ENCODE data around the gene C19orf38. TPM values are rescaled to one million over a fixed set of nuclear protein-coding genes. Genes with fewer than 3 reads are reported as not detected.
A peak's percentile ranks its signal among the peaks of the same experiment; 100 is the strongest.

Gene C19orf38
- total RNA-seq, 1 experiment from 2014 or later: not detected

DNA sequence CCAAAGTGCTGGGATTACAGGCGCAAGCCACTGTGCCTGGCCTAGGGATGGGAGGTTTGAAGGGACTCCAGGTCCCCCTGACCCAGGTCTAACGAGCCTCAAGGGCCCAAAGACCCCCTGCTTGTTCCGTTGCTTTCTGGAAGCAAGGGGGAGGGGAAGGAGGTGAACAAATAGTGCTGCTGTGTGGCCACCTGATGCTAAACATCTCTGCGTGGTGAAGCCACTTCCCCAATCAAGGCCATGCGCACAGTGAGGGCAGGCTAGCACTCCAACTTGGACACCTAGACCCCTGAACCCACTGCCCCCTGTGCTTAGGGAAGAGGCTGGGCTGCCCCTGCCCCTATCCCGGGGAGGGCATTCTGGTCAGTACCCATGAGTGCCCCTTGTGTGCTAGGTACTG is 47.1 kb downstream of the C19orf38 start:
- H3K9me3 Mint-ChIP-seq (ENCODE audit: low read depth, unreplicated experiment): no peaks in the 10 kb centered on the region

DNA sequence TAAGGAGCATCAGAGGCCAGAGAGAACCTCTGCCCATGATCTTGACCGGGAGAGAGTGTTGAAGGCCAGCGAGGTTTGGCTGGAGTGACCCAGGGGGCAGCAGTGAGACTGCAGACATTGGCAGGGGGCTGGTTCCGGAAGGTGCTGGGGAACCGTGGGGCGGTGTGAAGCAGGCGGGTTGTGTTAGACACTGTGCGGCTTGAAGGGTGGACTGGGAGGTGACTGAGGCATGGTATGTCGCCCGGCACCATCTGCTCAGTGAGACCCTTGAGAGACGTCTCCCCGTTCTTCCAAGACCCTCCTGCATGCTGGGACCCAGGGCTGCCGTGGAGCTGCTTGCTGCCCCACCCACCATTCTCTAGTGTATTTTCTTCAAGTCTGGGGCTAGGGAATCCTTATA is 47.7 kb downstream of the C19orf38 start:
- CTCF ChIA-PET: no interaction called here

More for the DNA sequence above, 47.1 kb downstream of the C19orf38 start:
- CTCF ChIA-PET: no interaction called here
- no peaks in the 10 kb centered on the region for H3K27me3 Mint-ChIP-seq (ENCODE audit: unreplicated experiment)
- H3K36me3 Mint-ChIP-seq (ENCODE audit: insufficient read depth, unreplicated experiment): peaks cover 5% of the 10 kb centered on the region
- peaks cover 25% of the 10 kb centered on the region for H3K4me1 Mint-ChIP-seq (ENCODE audit: low read depth, unreplicated experiment)
- DNase-seq: no peak
- intact Hi-C loops (cut with micrococcal nuclease; ENCODE audit: unreplicated experiment): no loop called here
- no peak overlapping the region for H3K27ac Mint-ChIP-seq (ENCODE audit: unreplicated experiment)
- TF ChIP-seq, protein P1, sequence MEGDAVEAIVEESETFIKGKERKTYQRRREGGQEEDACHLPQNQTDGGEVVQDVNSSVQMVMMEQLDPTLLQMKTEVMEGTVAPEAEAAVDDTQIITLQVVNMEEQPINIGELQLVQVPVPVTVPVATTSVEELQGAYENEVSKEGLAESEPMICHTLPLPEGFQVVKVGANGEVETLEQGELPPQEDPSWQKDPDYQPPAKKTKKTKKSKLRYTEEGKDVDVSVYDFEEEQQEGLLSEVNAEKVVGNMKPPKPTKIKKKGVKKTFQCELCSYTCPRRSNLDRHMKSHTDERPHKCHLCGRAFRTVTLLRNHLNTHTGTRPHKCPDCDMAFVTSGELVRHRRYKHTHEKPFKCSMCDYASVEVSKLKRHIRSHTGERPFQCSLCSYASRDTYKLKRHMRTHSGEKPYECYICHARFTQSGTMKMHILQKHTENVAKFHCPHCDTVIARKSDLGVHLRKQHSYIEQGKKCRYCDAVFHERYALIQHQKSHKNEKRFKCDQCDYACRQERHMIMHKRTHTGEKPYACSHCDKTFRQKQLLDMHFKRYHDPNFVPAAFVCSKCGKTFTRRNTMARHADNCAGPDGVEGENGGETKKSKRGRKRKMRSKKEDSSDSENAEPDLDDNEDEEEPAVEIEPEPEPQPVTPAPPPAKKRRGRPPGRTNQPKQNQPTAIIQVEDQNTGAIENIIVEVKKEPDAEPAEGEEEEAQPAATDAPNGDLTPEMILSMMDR (IDR thresholded peaks at IDR 0.05; ENCODE audit: unreplicated experiment): no peak
- BruUV-seq (replicated peaks): no TSS peak
- no peak overlapping the region for H3K4me3 Mint-ChIP-seq (ENCODE audit: low read depth, unreplicated experiment)

DNA sequence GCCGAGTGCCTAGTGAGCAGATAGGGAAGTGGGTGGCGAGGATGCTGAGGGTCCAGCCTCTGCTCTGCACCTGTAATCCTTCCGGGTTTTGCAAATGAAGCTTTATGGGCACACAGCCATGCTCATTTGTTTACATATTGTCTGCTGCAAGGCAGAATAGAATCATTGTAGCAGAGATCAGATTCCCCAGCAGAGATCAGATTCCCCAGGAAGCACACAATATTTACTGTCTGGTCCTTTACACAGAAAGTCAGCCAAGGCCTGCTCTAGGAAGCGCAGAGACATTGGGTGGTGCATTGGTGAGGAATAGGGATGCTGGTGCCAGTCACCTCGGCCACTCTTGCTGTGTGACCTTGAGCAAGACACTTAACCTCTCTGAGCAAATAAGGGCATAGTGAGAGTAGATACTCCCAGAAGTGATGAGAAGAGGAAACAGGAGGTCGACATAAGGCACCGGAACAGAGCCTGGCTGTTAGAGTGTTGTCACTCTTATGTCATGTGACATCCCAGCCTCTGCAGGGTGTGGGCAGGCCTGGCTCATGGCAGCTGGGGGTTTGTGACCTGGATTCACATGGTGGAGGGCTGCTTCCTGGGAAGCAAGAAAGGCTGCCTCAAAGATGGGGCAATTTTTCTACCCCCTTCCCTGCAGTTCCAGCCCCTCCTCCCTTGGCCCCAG is 48.8 kb downstream of the C19orf38 start:
- DNase-seq: no peak

More for the DNA sequence above, 47.7 kb downstream of the C19orf38 start:
- TF ChIP-seq, protein P1 (IDR thresholded peaks at IDR 0.05; ENCODE audit: unreplicated experiment): no peak
- Mint-ChIP-seq H3K9me3 (ENCODE audit: low read depth, unreplicated experiment) (no peaks in the 10 kb centered on the region), H3K4me1 (ENCODE audit: low read depth, unreplicated experiment) (peaks cover 25% of the 10 kb centered on the region), H3K36me3 (ENCODE audit: insufficient read depth, unreplicated experiment) (peaks cover 5% of the 10 kb centered on the region), H3K4me3 (ENCODE audit: low read depth, unreplicated experiment) (no peak overlapping the region), H3K27me3 (ENCODE audit: unreplicated experiment) (no peaks in the 10 kb centered on the region), H3K27ac (ENCODE audit: unreplicated experiment) (no peak overlapping the region)
- DNase-seq: no peak
- no TSS peak for BruUV-seq (replicated peaks)
- intact Hi-C loops (cut with micrococcal nuclease; ENCODE audit: unreplicated experiment): no loop called here

DNA sequence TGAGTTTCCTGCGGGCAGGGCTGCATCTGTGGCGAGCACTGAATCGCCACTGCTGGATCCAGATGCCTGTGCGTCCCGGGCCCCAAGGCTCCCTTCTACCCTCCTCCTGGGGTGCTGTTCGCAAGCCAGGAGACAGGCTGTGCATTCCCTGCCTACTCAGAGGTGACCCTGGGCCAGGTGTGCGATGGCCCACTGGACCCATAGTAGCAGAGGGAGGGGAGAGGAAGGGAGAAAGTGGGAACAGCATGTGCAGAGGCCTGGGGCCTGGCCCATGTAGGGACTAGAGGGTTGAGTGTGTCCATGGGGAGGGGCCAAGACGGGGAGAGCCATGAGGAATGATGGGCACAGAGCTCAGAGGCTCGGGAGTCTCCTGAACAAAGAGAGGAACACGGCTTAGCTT is 50.4 kb downstream of the C19orf38 start:
- DNase-seq: no peak

More for the DNA sequence above, 48.8 kb downstream of the C19orf38 start:
- H3K27me3 Mint-ChIP-seq (ENCODE audit: unreplicated experiment): no peaks in the 10 kb centered on the region
- CTCF ChIA-PET: no interaction called here
- H3K4me1 Mint-ChIP-seq (ENCODE audit: low read depth, unreplicated experiment): peaks cover 25% of the 10 kb centered on the region
- no peak overlapping the region for H3K4me3 Mint-ChIP-seq (ENCODE audit: low read depth, unreplicated experiment)
- H3K27ac Mint-ChIP-seq (ENCODE audit: unreplicated experiment): peak overlapping the region; percentile 17
- TF ChIP-seq, protein P1 (IDR thresholded peaks at IDR 0.05; ENCODE audit: unreplicated experiment): no peak
- intact Hi-C loops (cut with micrococcal nuclease; ENCODE audit: unreplicated experiment): no loop called here
- peaks cover 5% of the 10 kb centered on the region for H3K36me3 Mint-ChIP-seq (ENCODE audit: insufficient read depth, unreplicated experiment)
- no TSS peak for BruUV-seq (replicated peaks)
- H3K9me3 Mint-ChIP-seq (ENCODE audit: low read depth, unreplicated experiment): no peaks in the 10 kb centered on the region

More for the DNA sequence above, 50.4 kb downstream of the C19orf38 start:
- intact Hi-C loops (cut with micrococcal nuclease; ENCODE audit: unreplicated experiment): no loop called here
- Mint-ChIP-seq H3K9me3 (ENCODE audit: low read depth, unreplicated experiment) (no peaks in the 10 kb centered on the region), H3K27ac (ENCODE audit: unreplicated experiment) (no peak overlapping the region), H3K4me3 (ENCODE audit: low read depth, unreplicated experiment) (no peak overlapping the region), H3K36me3 (ENCODE audit: insufficient read depth, unreplicated experiment) (peaks cover 5% of the 10 kb centered on the region), H3K4me1 (ENCODE audit: low read depth, unreplicated experiment) (peaks cover 25% of the 10 kb centered on the region), H3K27me3 (ENCODE audit: unreplicated experiment) (no peaks in the 10 kb centered on the region)
- CTCF ChIA-PET: interaction anchor here (1.2 kb wide), 1 partner anchor 28 kb away, joined by 3 read pairs; no protein-coding TSS in a partner anchor
- BruUV-seq (replicated peaks): no TSS peak
- TF ChIP-seq, protein P1 (IDR thresholded peaks at IDR 0.05; ENCODE audit: unreplicated experiment): no peak
